Liver (tissue), 3 donors: ENCODE data around the gene HSFY1.
"Not testable (repeated sequence)": the region's sequence is repeated elsewhere in the genome, so short reads cannot be mapped to it uniquely, and the experiment has no call there.

Experiments used
- ATF3 ChIP-seq: IDR thresholded peaks from 2 replicates; pipeline ENCODE4 v1.6.1; 2016; ENCODE audit warnings: antibody characterized with exemption
- CTCF ChIP-seq: fragments of 150-350 bp; IDR thresholded peaks from 2 replicates; pipeline ENCODE4 v1.5.1; 2017; ENCODE audit warnings: improper control_type of control experiment, low read depth, low read length; ENCODE audit not compliant: missing input control
- EGR1 ChIP-seq, 2 donors: IDR thresholded peaks; 2 replicates each; pipeline ENCODE4 v1.6.1; 2016 to 2018; ENCODE audit warnings: antibody characterized with exemption in 2 of 2, low read depth in 2 of 2
- HNF4A ChIP-seq, 2 donors: conservative IDR thresholded peaks; 2 replicates each; pipeline ENCODE4 v1.6.1; 2016; ENCODE audit warnings: antibody characterized with exemption in 2 of 2, mild to moderate bottlenecking in 2 of 2
- RAD21 ChIP-seq, 2 donors: IDR thresholded peaks; 2 replicates each; pipeline ENCODE4 v1.6.1; 2016; ENCODE audit warnings: antibody characterized with exemption in 2 of 2, mild to moderate bottlenecking in 2 of 2
- REST ChIP-seq: IDR thresholded peaks from 2 replicates; pipeline ENCODE4 v1.6.1; 2016; ENCODE audit warnings: antibody characterized with exemption, mild to moderate bottlenecking
- RXRA ChIP-seq, 2 donors: IDR thresholded peaks; 2 replicates each; pipeline ENCODE4 v1.6.1; 2017 to 2018; ENCODE audit warnings: antibody characterized with exemption in 2 of 2, mild to moderate bottlenecking in 1 of 2
- TAF1 ChIP-seq: conservative IDR thresholded peaks from 2 replicates; pipeline ENCODE4 v1.6.1; 2016; ENCODE audit warnings: antibody characterized with exemption, mild to moderate bottlenecking
- donor health status: healthy.
- donor health status: healthy.

- not testable (repeated sequence) for TF ChIP-seq CTCF; TAF1; HNF4A (conservative IDR thresholded peaks at IDR 0.05); RAD21 (IDR thresholded peaks at IDR 0.05); RXRA (IDR thresholded peaks at IDR 0.05); ATF3; EGR1 (IDR thresholded peaks at IDR 0.05; ENCODE audit: low read depth in 2 of 2); REST
These were observed 42.3 kb upstream of the HSFY1 start for GRCh38 chrY:18504266-18504665.
